ENCODE results near the gene KIAA1328.

GRCh38 chr18:36798738-36799473 lies 30.0 kb upstream of the KIAA1328 start:
- TF ChIP-seq CTCF (IDR thresholded peaks at IDR 0.05; ENCODE audit: poor library complexity) (no peak), EZH2 (IDR thresholded peaks at IDR 0.05; ENCODE audit: borderline replicate concordance) (no peak), EZH2phosphoT487 (IDR thresholded peaks at IDR 0.05; ENCODE audit: low read depth, severe bottlenecking, unreplicated experiment) (no peak)
